IPS-20b (cell line): ENCODE measurements around the gene GPR176.

Experiments
- H3K27ac ChIP-seq: one replicate; pipeline ENCODE4 v1.5.1; 2013; ENCODE audit warnings: low read length
- H3K27me3 ChIP-seq: 2 replicates; pipeline ENCODE4 v1.6.1; 2013; ENCODE audit warnings: mild to moderate bottlenecking, low read length, inconsistent platforms; ENCODE audit not compliant: insufficient read depth
- H3K36me3 ChIP-seq: 2 replicates; pipeline ENCODE4 v1.6.1; 2013; ENCODE audit warnings: low read depth, mild to moderate bottlenecking, inconsistent platforms, low read length, moderate library complexity; ENCODE audit not compliant: insufficient read depth
- H3K4me1 ChIP-seq: 2 replicates; pipeline ENCODE4 v1.6.1; 2013; ENCODE audit warnings: mild to moderate bottlenecking, control low read depth, inconsistent platforms, low read length, moderate library complexity; ENCODE audit not compliant: insufficient read depth
- H3K4me3 ChIP-seq: 2 replicates; pipeline ENCODE4 v1.5.1; 2013; ENCODE audit warnings: mild to moderate bottlenecking, low read length, inconsistent platforms
- H3K9ac ChIP-seq: 2 replicates; pipeline ENCODE4 v1.6.1; 2013; ENCODE audit warnings: low read depth, mild to moderate bottlenecking, inconsistent platforms, low read length, moderate library complexity
- H3K9me3 ChIP-seq: 2 replicates; pipeline ENCODE4 v1.6.1; 2013; ENCODE audit warnings: mild to moderate bottlenecking, low read depth, low read length, inconsistent platforms; ENCODE audit not compliant: insufficient read depth

GPR176 gene

DNA sequence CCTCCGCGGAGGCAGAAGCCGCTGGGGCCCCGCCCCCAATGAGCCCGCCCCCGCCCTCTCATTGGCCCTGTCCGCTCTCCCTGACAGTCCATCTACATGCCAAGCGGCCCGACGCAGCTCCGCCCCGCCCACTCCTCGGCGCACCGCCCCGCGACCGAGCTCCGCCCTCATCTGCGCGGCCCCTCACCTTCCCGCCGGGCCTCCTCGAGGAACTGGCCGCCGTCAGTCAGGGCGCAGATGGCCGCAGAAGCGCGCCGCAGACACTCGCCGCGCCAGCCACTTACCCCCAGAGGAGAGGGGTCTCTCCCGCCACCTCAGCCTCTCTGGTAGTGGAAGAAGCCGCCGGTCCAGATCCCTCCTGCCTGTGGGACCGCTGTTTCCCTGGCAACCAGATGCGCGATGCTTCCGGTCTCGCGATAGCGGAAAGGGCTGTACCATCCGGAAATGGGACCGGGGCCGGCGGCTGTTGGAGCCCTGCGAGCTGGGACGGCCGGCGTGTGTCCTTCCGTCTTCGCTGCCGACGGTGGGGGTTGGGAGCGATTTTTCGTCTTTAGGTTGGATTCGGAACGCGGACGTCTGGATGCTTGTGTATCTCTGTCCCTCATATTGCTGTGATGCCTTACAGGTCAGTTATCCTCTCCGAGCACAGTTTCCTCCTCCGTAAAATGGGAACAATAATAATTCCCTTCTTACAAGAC, 137.5 kb downstream of the GPR176 start, which contains the start of gene FSIP1:
Gene FSIP1 (minus strand): TSS at position 401 of the 698 bp plus-strand sequence. CDS start 6,317 bp downstream, outside the sequence.
- Histone ChIP-seq H3K4me1 (peaks cover 36% of the 10 kb centered on the region), H3K9me3 (no peaks in the 10 kb centered on the region), H3K27ac (peak within 1 kb of the TSS; percentile 62), H3K4me3 (peak within 1 kb of the TSS; percentile 97), H3K27me3 (no peaks in the 10 kb centered on the region), H3K36me3 (no peaks in the 10 kb centered on the region), H3K9ac (peak within 1 kb of the TSS; percentile 96)

DNA sequence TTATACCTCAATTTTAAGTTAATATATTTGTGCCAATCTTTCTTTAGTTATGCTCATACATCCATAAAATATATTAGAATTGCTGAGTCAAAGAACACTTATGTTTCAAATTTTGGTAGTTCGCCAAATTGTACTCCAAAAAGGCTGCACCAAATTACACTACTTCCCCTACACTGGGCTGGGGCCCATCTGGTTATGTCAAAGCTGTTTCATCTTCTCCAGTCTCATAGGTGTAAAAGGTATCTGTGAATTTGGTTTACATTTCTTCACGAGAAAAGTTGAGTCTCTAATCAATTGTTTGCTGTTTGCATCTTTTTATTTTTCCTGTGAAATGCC, 138.1 kb downstream of the GPR176 start:
- H3K4me1 ChIP-seq = peaks cover 34% of the 10 kb centered on the region
- no peak overlapping the region; the same call in 1 of the 2 replicates for H3K9ac ChIP-seq
- no peaks in the 10 kb centered on the region for H3K9me3 ChIP-seq
- peak overlapping the region; percentile 97 for H3K4me3 ChIP-seq
- H3K27me3 ChIP-seq = no peaks in the 10 kb centered on the region
- no peaks in the 10 kb centered on the region for H3K36me3 ChIP-seq
- no peak overlapping the region for H3K27ac ChIP-seq

DNA sequence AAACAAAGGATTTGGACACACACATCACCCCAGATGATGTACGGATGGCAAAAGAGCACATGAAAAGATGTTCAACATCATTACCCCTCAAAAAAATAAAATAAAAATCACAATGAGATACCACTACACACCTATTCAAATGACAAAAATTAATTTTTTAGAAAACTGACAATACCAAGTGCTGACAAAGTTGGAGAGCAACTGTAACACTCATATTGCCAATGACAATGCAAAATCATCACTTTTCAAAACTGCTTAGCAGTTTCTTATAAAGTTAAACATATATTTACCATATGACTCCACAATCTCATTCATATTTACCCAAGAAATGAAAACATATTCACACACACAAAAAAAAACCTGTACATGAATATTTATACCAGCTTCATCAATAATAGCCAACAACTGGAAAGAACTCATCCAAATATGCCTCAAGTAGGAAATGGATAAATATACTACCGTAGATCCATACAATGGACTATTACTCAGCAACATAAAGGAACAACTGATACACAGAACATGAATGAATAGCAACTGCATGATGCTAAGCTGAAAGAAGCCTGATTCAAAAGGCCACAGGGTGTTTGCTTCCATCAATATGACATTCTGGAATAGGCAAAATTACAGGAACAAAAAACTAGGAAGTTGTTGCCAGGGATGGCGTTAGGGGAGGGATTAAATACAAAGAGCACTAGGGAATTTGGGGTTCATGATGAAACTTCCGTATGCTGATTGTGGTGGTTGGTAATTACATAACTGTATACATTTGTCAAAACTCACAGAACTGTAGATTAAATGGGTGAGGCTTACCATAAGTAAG, 138.7 kb downstream of the GPR176 start:
- Histone ChIP-seq H3K36me3 (no peaks in the 10 kb centered on the region), H3K27me3 (no peaks in the 10 kb centered on the region), H3K4me1 (peaks cover 30% of the 10 kb centered on the region), H3K4me3 (peak overlapping the region; percentile 97; the same call in 1 of the 2 replicates), H3K27ac (no peak overlapping the region), H3K9ac (no peak overlapping the region), H3K9me3 (no peaks in the 10 kb centered on the region)

DNA sequence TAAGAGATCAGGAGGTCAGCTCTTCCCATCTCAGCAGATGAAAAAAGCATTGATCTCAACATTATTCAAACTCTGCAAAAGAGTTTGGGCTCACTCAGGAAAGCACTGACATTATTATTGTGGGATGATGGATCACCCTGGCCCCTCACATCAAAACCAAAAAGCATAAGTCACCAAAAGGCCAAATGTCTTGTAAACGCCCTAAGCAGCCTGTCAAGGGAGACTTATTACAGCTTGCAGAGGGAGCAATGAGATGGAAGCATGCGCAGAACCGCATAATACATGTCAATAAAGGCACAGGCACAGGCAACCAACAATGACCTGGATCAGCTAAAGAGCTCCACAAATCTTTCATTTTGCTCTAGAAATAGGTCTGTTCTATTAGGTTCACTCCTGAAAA, 142.0 kb downstream of the GPR176 start:
- Histone ChIP-seq H3K27ac (no peak overlapping the region), H3K9ac (no peak overlapping the region)

DNA sequence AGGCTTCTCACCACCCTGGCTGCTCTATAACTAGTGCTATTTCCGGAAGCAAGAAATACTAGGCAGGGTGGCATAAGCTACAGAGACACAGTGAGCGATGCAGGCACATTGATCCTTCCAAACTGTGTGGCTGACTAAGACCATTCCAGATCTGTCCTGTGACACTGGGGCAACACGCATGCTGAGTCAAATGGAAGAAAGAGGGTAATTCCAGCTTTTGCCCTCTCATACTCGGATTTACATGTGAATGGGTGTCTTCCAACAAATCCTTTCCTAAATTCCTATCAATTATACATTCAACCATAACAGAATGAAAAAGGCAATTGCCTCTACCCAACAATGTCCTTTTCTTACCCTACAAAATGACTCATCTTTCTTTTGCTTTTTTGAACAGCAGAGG, 142.6 kb downstream of the GPR176 start:
- Histone ChIP-seq H3K36me3 (no peaks in the 10 kb centered on the region), H3K27me3 (no peaks in the 10 kb centered on the region), H3K27ac (no peak overlapping the region), H3K4me1 (peaks cover 7% of the 10 kb centered on the region; the same call in 1 of the 2 replicates), H3K4me3 (no peak overlapping the region), H3K9me3 (no peaks in the 10 kb centered on the region), H3K9ac (no peak overlapping the region)

More for the DNA sequence above, 142.0 kb downstream of the GPR176 start:
- H3K27me3 ChIP-seq = no peaks in the 10 kb centered on the region
- H3K9me3 ChIP-seq = no peaks in the 10 kb centered on the region
- H3K4me3 ChIP-seq = no peak overlapping the region
- no peaks in the 10 kb centered on the region for H3K36me3 ChIP-seq
- peaks cover 7% of the 10 kb centered on the region; the same call in 1 of the 2 replicates for H3K4me1 ChIP-seq

DNA sequence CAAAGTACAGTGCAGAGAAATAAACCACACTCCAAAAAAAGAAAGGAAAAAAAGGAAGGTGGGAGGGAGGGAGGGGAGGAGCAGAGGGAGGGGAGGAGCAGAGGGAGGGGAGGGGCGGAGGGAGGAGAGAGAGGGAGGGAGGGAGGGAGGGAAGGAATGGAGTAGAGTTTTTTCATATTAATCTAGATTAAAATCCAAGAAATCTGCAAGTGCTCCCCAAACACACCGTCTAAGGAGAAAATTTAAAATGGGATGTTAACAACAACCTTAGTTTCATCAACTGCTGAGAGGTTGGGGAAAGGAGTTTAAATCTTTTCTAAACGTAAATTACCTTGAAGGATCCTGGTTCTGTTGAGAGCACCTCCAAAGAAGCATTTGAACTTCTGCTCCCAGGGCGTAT, 144.0 kb downstream of the GPR176 start:
- H3K27me3 ChIP-seq = no peaks in the 10 kb centered on the region
- H3K36me3 ChIP-seq = no peaks in the 10 kb centered on the region
- H3K9me3 ChIP-seq = no peaks in the 10 kb centered on the region
- no peak overlapping the region for H3K4me3 ChIP-seq
- H3K27ac ChIP-seq = no peak overlapping the region
- peaks cover 7% of the 10 kb centered on the region; the same call in 1 of the 2 replicates for H3K4me1 ChIP-seq
- no peak overlapping the region for H3K9ac ChIP-seq

DNA sequence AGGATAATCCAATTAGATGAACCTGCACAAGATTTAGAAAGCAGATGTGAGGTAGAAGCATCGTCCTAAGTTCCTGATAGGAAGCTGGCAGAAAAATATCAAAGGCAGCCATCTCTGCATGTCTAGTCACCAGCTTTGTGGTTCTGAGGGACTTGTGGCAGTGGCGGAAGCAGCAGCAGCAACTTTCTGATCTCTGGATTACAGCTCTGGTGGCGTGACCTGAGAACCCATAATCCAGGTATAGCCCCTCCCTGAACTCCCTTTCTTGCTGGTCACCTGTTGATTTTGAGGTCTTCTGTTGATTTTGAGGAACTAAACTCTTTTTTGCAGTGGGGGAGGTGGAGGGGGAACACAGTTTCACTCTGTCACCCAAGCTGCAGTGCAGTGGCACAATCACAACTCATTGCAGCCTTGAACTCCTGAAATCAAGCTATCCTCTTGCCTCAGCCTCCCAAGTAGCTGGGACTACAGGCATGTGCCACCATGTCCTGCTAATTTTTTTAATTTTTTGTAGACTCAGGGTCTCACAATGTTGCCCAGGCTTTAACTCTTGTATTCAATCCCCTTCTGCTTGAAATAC, 145.3 kb downstream of the GPR176 start:
- no peak overlapping the region for H3K9ac ChIP-seq
- H3K36me3 ChIP-seq = no peaks in the 10 kb centered on the region
- no peak overlapping the region for H3K4me3 ChIP-seq
- no peaks in the 10 kb centered on the region for H3K27me3 ChIP-seq
- no peak overlapping the region for H3K27ac ChIP-seq
- H3K4me1 ChIP-seq = peaks cover 7% of the 10 kb centered on the region; the same call in 1 of the 2 replicates
- no peaks in the 10 kb centered on the region for H3K9me3 ChIP-seq

DNA sequence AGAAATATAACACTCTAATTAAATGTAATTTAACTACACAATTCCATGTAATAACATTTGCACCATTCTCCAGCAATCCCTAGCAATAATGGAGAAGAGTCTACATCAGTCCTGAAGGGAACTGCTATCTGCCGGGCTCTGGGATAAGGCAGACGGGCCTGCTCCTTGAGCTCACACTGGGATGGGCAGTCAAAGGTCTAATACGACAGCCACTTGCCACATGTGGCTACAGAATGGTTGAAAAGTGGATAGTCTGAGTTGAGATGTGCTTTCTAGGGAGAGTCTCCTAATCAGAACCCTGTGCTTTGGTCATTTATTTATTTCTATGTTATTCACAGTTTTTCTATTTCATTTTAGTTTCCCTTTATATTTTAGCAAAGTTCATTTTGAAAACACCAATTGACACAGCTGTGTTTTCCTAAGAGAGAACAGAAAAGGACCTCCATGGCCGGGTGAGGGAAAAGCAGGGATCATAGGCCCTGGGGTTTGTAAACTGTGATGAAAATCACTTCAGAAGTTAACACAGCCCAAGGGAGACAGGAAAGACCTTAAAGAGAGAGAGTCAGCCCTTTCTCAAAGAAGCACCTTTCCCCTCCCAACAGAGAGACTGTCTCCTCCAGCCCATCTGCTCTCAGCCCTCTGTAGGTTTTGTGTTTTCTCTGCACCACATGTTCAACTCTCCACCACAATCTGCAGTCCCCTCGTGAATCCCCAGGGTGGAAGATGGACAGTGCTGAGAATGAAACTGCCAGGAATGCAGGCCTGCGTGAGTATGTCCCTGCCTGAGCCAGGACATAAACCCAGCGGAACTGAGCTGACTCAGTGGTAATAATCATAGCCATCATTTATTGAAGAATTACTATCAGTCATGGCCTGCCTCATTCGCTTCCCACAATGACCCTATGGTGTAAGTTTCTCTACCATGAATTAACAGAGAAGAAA, 149.0 kb downstream of the GPR176 start:
- Histone ChIP-seq H3K9ac (no peak overlapping the region), H3K4me3 (no peak overlapping the region), H3K27ac (no peak overlapping the region), H3K9me3 (peaks cover 3% of the 10 kb centered on the region; the same call in 1 of the 2 replicates), H3K36me3 (no peaks in the 10 kb centered on the region), H3K27me3 (no peaks in the 10 kb centered on the region), H3K4me1 (no peaks in the 10 kb centered on the region)

DNA sequence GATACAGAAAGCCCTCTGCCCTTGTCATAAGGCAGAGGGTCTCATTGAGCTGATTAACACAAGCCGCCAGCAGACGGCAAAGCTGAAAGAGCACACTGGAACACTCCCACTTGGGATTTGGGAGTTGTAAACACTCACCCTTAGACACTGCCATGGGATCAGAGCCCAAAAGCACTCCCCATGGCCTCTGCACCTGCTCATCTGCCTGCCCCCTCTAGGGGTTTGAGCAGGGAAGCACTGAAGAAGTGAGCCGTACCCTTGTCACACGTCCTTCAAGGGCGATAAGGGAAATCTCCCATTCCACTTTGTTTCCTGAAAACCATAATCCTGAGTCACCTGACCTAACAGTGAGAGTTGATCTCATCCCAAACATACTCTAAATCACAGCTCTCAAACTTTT, 152.1 kb downstream of the GPR176 start:
- H3K9me3 ChIP-seq = peaks cover 3% of the 10 kb centered on the region; the same call in 1 of the 2 replicates
- no peak overlapping the region for H3K27ac ChIP-seq
- no peaks in the 10 kb centered on the region for H3K27me3 ChIP-seq
- no peaks in the 10 kb centered on the region for H3K36me3 ChIP-seq
- no peaks in the 10 kb centered on the region for H3K4me1 ChIP-seq
- no peak overlapping the region for H3K9ac ChIP-seq
- H3K4me3 ChIP-seq = no peak overlapping the region

DNA sequence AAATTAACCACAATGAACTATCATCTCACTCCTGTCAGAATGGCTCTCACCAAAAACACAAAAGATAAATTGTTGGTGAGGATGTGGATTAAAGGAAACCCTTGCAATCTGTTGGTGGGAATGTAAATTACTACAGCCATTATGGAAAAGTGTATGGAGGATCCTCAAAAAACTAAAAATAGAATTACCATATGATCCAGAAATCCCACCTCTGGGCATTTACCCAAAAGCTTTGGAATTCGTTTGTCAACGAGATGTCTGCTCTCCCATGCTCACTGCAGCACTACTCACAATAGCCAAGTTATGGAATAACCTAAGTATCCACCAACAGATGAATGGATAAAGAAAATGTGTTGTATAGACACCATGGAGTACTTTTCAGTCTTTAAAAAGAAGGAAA, 159.1 kb downstream of the GPR176 start:
- Histone ChIP-seq H3K27me3 (no peaks in the 10 kb centered on the region), H3K4me3 (no peak overlapping the region), H3K9me3 (no peaks in the 10 kb centered on the region), H3K36me3 (no peaks in the 10 kb centered on the region), H3K4me1 (no peaks in the 10 kb centered on the region), H3K9ac (no peak overlapping the region), H3K27ac (no peak overlapping the region)
